Neutrophil (primary cell): ENCODE results near the gene SMAP2.

Experiments
- H3K27ac ChIP-seq: fragments of 200-600 bp; sonication (generic); 2 replicates; pipeline ENCODE4 v1.5.1; 2016; ENCODE audit warnings: mild to moderate bottlenecking, moderate library complexity
- H3K27me3 ChIP-seq: fragments of 200-600 bp; sonication (generic); 2 replicates; pipeline ENCODE4 v1.6.0; 2016; ENCODE audit warnings: mild to moderate bottlenecking
- H3K36me3 ChIP-seq: fragments of 200-600 bp; sonication (generic); 2 replicates; pipeline ENCODE4 v1.5.1; 2017
- H3K4me1 ChIP-seq, 2 experiments: fragments of 200-600 bp in 1 of 2; sonication (generic) in 1 of 2; 1 replicate in 1 of 2; 2 replicates in 1 of 2; pipeline versions ENCODE4 v1.5.1 to v1.6.1; 2013 to 2016; ENCODE audit warnings: low read depth in 1 of 2, low read length in 1 of 2, mild to moderate bottlenecking in 1 of 2, moderate library complexity in 1 of 2; ENCODE audit not compliant: control insufficient read depth in 1 of 2, insufficient read depth in 1 of 2
- H3K4me3 ChIP-seq, 2 experiments: fragments of 200-600 bp in 1 of 2; sonication (generic) in 1 of 2; 1 replicate in 1 of 2; 2 replicates in 1 of 2; pipeline ENCODE4 v1.5.1; 2013 to 2016; ENCODE audit warnings: low read depth in 1 of 2, low read length in 1 of 2, mild to moderate bottlenecking in 1 of 2, moderate library complexity in 1 of 2
- H3K9me3 ChIP-seq: fragments of 200-600 bp; sonication (generic); 2 replicates; pipeline ENCODE4 v1.5.1; 2016
- TF ChIP-seq, protein P1 (sequence below): fragments of 200-600 bp; sonication (generic); IDR thresholded peaks from 2 replicates; pipeline ENCODE4 v1.5.1; 2016; ENCODE audit warnings: antibody characterized with exemption

SMAP2 gene

DNA sequence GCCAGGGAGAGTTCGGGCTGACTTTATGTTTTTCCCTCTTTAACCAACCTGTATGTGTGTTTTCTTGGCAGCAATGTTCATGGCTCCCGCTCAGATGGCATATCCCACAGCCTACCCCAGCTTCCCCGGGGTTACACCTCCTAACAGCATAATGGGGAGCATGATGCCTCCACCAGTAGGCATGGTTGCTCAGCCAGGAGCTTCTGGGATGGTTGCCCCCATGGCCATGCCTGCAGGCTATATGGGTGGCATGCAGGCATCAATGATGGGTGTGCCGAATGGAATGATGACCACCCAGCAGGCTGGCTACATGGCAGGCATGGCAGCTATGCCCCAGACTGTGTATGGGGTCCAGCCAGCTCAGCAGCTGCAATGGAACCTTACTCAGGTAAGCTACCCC is 43.2 kb downstream of the SMAP2 start:
- TF ChIP-seq, protein P1, sequence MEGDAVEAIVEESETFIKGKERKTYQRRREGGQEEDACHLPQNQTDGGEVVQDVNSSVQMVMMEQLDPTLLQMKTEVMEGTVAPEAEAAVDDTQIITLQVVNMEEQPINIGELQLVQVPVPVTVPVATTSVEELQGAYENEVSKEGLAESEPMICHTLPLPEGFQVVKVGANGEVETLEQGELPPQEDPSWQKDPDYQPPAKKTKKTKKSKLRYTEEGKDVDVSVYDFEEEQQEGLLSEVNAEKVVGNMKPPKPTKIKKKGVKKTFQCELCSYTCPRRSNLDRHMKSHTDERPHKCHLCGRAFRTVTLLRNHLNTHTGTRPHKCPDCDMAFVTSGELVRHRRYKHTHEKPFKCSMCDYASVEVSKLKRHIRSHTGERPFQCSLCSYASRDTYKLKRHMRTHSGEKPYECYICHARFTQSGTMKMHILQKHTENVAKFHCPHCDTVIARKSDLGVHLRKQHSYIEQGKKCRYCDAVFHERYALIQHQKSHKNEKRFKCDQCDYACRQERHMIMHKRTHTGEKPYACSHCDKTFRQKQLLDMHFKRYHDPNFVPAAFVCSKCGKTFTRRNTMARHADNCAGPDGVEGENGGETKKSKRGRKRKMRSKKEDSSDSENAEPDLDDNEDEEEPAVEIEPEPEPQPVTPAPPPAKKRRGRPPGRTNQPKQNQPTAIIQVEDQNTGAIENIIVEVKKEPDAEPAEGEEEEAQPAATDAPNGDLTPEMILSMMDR = no peak
- Histone ChIP-seq H3K27ac (no peak overlapping the region), H3K36me3 (peaks cover 97% of the 10 kb centered on the region), H3K4me1 (peaks cover 12 to 19% of the 10 kb centered on the region in 2 experiments), H3K9me3 (peaks cover 7% of the 10 kb centered on the region), H3K4me3 (no peak overlapping the region), H3K27me3 (no peaks in the 10 kb centered on the region)

DNA sequence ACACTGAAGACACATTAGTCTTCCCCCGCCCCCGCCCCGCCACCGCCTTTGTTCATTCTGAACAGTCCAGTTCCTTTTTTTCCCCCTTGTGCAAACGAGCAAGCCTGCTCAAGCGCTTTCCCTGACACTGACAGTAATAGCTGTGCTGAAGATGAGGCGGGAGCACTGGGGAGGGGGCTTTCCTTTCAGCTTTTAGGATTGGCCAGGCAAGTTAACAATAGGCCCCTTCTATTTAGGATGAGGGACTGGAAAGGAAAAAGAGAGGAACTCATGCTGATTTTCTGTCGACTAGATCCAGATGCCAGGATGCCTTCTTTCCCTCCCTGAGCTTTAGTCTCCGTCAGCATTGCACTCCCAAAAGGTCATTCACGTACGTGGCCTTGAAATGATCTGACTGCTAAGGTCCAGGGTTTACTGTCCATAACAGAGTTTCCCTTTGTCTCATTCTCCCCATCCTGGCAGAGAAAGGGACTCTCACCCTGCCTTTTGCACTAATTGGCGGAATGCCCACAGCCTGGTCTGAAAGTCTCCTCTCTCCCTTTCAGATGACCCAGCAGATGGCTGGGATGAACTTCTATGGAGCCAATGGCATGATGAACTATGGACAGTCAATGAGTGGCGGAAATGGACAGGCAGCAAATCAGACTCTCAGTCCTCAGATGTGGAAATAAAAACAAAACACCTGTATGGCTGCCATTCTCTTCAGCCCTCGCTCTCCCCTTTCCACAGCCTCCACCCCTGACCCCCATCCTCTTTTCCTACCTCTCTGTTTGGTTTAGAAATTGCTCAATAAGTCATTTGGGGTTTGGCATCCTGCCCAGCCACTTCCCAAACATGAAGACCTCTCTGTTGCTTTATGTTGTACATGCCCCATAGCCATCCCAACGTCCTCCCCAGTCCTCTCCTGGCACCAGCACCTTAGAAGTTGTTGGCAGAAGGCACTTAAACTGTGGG is 48.2 kb downstream of the SMAP2 start:
- TF ChIP-seq, protein P1 = no peak
- H3K27ac ChIP-seq = peak overlapping the region; percentile 61
- peaks cover 91% of the 10 kb centered on the region for H3K36me3 ChIP-seq
- no peaks in the 10 kb centered on the region for H3K27me3 ChIP-seq
- peaks cover 30 to 41% of the 10 kb centered on the region in 2 experiments for H3K4me1 ChIP-seq
- H3K4me3 ChIP-seq = peak overlapping the region in 1 of 2 experiments; percentile 10
- H3K9me3 ChIP-seq = peaks cover 5% of the 10 kb centered on the region

DNA sequence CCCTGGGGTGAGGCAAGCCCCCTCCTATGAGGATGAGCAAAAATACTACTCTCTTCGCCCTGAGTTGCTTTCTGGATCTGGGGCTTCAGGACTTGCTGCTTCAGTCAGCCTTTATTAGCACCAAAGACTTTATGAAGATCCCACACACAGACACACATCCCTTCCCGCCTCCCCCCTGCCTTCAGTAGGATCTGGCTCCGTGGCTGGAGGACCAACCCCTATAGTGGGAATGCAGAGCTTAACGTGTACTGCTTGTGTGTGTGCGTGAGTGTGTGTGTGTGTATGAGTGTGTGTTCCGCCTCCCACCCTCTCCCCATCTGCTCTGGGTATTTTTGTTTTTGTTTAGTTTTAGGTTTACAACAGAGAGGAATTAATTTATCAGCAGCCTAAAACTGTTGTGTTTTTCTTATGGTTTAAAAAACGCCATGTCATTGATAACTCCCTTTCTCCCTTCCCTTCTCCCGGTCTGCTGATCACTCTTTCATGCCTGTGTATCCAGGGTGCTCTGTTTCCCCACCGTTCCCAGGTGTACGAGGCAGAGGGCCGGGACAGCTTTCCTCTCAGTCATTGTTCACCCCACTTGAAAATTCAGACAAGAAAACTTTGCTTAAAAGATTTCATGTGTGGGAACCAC is 49.2 kb downstream of the SMAP2 start:
- Histone ChIP-seq H3K27ac (peak overlapping the region; percentile 61), H3K4me3 (no peak overlapping the region), H3K9me3 (no peaks in the 10 kb centered on the region), H3K4me1 (peaks cover 30 to 41% of the 10 kb centered on the region in 2 experiments), H3K27me3 (no peaks in the 10 kb centered on the region), H3K36me3 (peaks cover 80% of the 10 kb centered on the region)
- TF ChIP-seq, protein P1 = no peak

DNA sequence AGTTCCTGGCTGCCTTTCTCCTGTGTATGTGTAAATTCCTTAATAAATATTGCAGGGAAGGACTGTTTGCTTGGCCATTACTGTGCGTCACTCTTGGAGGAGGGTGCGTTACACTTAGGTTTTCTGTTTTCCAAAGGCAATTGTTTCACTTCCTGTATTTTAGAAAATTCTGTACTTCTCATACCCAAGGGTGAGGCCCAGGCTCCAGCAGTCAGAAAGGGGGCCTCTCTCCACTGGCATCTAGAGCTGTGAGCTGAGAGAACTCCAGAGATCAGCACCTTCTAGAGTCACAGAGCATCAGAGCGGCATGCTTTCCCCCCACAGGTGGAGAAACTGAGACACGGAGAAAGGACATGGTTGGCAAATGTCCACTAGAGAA is 49.7 kb downstream of the SMAP2 start:
- H3K9me3 ChIP-seq = no peaks in the 10 kb centered on the region
- no peaks in the 10 kb centered on the region for H3K27me3 ChIP-seq
- no peak overlapping the region for H3K4me3 ChIP-seq
- peak overlapping the region; percentile 61 for H3K27ac ChIP-seq
- H3K4me1 ChIP-seq = peaks cover 30 to 41% of the 10 kb centered on the region in 2 experiments
- TF ChIP-seq, protein P1 = no peak
- peaks cover 75% of the 10 kb centered on the region for H3K36me3 ChIP-seq

DNA sequence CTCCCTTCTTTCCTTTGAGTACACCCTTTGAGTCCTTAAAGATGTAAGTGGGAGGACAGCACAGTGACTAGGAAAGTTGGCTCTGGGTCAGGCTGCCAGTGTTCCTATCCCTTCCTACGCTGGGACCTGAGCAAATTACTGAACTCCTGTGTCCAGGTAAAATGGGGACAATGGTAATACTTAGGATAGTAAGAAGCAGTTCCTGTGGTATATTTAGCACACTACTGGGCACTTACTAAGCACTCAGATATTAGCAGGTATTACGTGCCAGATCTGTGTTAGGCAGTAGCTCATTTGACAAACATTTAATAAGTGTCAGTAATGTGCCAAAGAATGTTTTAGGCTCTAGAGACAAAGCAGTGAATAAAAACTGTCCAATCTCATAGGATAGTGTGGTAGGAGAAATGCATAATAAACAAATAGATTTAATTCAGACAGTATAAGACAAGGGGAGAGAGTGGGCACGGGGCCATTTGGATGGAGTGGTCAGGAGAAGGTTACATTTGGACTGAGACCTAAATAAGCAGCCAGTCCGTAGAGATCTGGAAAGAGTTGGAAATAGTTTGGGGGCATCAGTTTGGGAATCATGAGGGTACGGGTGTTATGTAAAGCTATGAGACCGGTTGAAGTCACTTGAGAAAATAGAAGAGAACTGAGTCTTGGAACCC is 50.6 kb downstream of the SMAP2 start:
- Histone ChIP-seq H3K9me3 (no peaks in the 10 kb centered on the region), H3K36me3 (peaks cover 67% of the 10 kb centered on the region), H3K27me3 (no peaks in the 10 kb centered on the region), H3K4me1 (peaks cover 30 to 41% of the 10 kb centered on the region in 2 experiments), H3K27ac (peak overlapping the region; percentile 61), H3K4me3 (no peak overlapping the region)
- TF ChIP-seq, protein P1 = no peak
